Fibroblast of villous mesenchyme (primary cell): ENCODE data around the gene PHACTR4. TPM values are rescaled to one million over a fixed set of nuclear protein-coding genes. Genes with fewer than 3 reads are reported as not detected.
"Not testable (repeated sequence)": the region's sequence is repeated elsewhere in the genome, so short reads cannot be mapped to it uniquely, and the experiment has no call there.

ENCODE experiments used
- DNase-seq: peaks from one replicate; pipeline ENCODE4 v3.0.0-alpha.2; 2010; ENCODE audit warnings: low read depth
- H3K4me3 ChIP-seq: 2 replicates; pipeline ENCODE4 v1.5.1; 2011; ENCODE audit warnings: low read depth, mild to moderate bottlenecking, low read length
- CTCF ChIP-seq: IDR thresholded peaks from 2 replicates; pipeline ENCODE4 v1.5.1; 2012; ENCODE audit warnings: low read depth, mild to moderate bottlenecking, low read length; ENCODE audit not compliant: insufficient read depth
- total RNA-seq: library from RNA; depleted of rRNA; stranded (reverse); fragments of >200 nt; gene quantifications from 2 replicates; pipeline ENCODE4 v1.2.3, GENCODE V29; 2012

The PHACTR4 gene
- total RNA-seq, 1 donor = 12.1 TPM

GRCh38 chr1:28371010-28371377 lies 1.5 kb downstream of the PHACTR4 start:
- DNase-seq = no peak
- peak overlapping the region; percentile 79 for H3K4me3 ChIP-seq
- TF ChIP-seq CTCF = no peak

- H3K4me3 ChIP-seq, DNase-seq: not testable (repeated sequence)
Measured at GRCh38 chr1:28373450-28373849, 3.9 kb downstream of the PHACTR4 start.

- H3K4me3 ChIP-seq = no peak overlapping the region
- TF ChIP-seq CTCF = no peak
- DNase-seq = peak; percentile 33
Measured at GRCh38 chr1:28374297-28374696, 4.8 kb downstream of the PHACTR4 start.

GRCh38 chr1:28375598-28375997 lies 6.1 kb downstream of the PHACTR4 start:
- H3K4me3 ChIP-seq, DNase-seq: not testable (repeated sequence)

- DNase-seq, H3K4me3 ChIP-seq: not testable (repeated sequence)
Measured at GRCh38 chr1:28376195-28376594, 6.7 kb downstream of the PHACTR4 start.

- no peak for DNase-seq
- no peak for TF ChIP-seq CTCF
- H3K4me3 ChIP-seq = no peak overlapping the region
Measured at GRCh38 chr1:28378906-28379305, 9.4 kb downstream of the PHACTR4 start.

GRCh38 chr1:28380394-28380793 lies 10.9 kb downstream of the PHACTR4 start:
- TF ChIP-seq CTCF = no peak
- H3K4me3 ChIP-seq = no peak overlapping the region
- no peak for DNase-seq

GRCh38 chr1:28383785-28384184 lies 14.2 kb downstream of the PHACTR4 start:
- DNase-seq, H3K4me3 ChIP-seq: not testable (repeated sequence)

- TF ChIP-seq CTCF = no peak
- peak; percentile 96 for DNase-seq
- no peak overlapping the region for H3K4me3 ChIP-seq
Measured at GRCh38 chr1:28392027-28392652, 22.6 kb downstream of the PHACTR4 start.
